HG02763 (cell line): ENCODE results near the gene AFF3.
"Not testable (repeated sequence)": the region's sequence is repeated elsewhere in the genome, so short reads cannot be mapped to it uniquely, and the experiment has no call there.

Source experiments
- ATAC-seq: cut with Tn5 transposase; IDR thresholded peaks from one replicate; pipeline ENCODE4 v1.9.1; 2021; ENCODE audit warnings: mild to moderate bottlenecking, moderate library complexity; ENCODE audit not compliant: unreplicated experiment

Gene AFF3

DNA sequence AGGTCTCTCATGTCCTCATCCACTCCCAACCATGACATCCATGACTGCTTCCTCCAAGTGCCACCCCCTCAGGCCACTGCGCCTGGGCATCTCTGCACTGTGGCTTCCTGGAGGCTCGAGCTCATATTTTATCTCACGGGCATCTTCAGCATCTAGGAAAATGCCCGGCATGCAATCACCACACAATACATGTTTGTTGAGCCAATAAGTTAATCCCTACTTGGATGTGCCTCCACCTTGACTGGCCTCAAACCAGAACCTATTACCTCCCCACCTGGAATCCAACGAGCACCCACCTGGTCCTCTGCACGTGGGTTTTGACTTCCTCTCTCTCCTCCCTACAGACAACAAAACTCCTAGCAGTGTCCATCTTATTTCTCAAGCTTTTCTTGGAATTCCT lies 453.7 kb downstream of the AFF3 start:
- ATAC-seq = no peak

DNA sequence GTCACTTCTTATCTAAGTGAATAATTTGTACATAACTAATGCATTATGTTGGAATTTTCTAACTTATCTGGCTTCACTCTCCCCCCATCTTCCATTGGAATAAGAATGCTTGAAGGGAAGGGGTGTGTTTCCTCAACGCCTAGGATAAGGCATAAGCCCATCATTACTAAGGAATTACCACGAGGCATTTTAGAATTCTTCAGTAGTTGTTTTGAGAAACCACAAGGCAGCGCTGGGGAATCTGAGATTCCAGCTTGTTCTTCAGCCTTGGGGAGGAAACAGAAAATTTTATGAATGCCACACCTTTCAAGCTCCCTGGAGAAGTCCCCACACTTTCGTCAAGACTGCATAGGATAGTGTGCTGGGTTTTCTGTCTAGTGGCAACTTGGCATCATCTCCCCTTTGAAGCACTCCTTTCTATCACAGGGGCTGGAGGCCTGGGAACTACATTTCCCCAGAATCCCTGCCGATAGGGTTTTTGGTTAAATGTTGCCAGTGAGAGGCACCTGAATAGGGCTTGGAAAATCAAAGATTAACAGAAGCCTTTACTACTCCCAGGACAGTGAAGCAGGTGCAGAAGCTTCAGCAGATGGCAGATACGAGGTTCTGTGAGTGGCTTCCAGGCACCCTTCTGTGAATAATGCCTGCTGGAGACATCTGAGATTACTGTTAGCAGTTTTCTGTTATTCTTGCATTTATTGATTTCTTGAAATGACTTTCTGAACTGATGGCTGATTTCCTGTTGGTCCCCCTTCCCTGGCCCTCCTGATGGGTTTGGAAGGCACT lies 459.9 kb downstream of the AFF3 start:
- ATAC-seq = no peak

DNA sequence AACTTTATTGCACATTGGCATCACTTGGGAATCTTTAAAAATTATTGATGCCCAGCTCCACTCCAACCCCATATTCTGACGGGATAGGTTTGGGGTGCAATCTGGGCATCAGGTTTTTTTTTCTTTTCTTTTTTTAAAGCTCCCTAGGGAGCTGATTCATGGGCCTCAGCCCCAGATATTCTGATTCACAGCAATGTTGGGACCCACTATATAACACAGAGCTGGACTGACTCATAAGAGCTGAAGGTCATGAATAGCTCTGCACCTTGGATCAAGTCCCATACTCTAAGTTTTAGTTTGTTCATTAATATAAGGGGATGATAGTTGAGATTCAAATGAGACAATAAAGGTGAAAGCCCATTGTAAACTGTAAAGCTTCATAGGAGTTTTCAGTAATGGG lies 461.4 kb downstream of the AFF3 start:
- no peak for ATAC-seq

DNA sequence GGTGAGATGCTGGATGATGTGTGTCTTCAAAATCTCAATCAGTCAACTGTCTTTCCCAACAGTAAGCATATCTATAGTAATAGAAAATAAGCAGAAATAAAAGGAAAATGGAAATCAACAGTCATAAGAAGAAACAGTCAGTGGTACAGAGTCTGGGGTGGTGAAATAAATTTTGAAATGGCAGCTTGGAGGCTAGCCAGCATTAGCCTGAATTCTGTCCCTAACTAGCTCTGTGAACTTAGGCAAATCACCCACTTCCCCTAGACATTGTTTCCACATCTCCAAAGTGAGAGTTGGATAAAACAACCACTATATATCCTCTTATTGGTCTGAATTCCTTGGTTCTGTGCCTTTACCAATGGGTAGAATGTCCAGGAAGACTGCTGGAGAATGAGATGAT lies 462.9 kb downstream of the AFF3 start:
- no peak for ATAC-seq

DNA sequence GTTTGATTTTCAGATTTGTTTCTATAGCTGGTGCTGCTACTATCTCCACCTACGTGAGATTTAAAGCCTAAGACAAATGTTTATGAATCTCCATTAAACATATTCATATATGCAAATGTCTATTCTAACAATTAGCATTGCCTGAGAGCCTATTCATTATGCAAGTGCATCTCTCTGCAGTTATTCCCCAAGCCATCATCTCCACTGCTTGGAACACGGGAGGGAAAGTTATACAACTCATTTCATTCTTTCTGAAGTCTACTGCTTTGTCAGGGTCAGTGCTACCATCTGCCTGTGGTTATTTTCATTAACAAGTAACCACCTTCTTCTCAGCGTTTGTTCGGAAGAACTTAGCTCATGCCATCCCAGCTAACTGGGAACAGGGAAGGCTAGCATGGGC lies 463.8 kb downstream of the AFF3 start:
- no peak for ATAC-seq

DNA sequence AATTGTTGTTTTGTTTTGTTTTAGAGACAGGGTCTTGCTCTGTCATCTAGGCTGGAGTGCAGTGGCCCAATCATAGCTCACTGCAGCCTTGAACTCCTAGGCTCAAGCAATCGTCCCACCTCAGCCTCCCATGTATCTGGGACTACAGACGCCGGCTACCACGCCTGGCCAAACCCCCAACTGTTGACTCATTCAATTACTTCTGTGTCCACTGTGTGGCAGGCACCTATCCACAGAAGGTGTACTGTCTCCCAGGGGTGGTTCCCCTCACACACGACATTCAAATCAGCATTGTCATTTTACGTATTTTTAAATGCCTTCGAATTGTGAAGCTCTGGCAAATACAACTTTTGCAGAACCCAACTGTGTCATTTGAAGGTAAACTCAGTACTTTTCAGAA lies 464.6 kb downstream of the AFF3 start:
- ATAC-seq = no peak

DNA sequence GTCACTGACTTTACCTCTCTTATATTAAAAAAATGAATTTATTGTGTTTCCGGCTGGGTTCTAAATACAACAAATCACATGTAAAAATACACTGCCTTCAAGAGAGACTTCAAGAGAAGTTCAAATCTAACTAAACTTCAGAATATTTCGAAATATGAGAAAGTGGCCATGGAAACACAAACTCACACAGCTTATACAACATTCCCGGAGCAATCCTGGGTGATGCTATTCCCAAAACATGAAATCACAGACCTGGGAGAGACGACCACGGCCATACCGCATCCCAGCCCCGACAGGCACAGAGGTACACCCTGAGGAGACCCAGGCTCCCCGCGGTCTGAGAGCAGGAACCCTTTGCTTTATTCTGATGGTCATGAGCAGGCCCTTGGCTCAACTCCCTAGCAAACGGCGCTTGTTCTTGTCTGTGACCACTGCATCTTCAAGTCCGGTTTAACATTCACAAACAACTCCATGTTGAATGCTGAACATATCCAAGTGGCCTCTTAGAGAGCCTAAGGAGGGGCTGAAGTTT lies 467.2 kb downstream of the AFF3 start:
- no peak for ATAC-seq

DNA sequence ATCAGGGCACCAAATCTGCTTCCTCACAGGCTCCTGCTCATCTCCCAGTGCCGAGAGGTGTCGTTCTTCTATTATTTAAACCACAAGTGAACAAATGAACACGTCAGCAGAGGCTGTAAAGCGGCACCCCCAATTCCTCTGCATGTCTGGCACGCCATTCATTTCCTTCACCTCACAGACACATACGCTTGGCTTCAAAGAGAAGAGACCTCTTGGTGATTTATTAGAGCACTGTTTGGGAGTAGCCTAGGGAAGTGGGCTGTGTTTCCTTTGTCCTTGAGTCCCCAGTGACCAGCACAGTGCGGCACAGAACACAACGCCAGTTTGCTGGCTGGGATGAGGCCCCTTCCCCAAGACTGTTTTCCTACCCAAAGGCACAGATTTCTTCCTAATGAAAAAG lies 468.3 kb downstream of the AFF3 start:
- no peak for ATAC-seq

DNA sequence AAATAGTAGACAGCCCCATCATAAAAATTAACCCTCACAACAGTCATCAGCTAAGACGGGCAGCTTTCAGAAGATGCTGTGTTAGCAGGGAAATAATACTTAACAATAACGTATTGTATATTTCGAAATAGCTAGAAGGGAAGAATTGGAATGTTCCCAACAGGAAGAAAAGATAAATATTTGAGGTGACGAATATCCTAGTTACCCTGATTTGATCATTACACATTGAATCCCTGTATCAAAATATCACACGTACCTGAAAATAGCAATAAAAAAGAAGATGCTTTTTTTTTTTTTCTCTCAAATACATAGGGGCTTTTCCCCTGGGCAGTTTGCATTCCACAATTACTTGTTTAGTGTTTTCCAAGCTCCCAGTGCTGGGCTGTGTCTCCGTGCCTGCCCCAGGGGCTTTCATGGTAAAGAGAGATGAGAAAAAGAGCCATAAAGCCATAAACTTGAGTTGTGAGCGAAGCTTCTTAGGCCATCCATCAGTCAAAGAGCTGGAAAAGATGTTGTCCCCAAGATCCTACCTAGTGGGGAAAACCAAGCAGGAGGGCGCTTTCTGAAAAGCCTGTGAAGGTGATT lies 469.5 kb downstream of the AFF3 start:
- ATAC-seq = no peak

DNA sequence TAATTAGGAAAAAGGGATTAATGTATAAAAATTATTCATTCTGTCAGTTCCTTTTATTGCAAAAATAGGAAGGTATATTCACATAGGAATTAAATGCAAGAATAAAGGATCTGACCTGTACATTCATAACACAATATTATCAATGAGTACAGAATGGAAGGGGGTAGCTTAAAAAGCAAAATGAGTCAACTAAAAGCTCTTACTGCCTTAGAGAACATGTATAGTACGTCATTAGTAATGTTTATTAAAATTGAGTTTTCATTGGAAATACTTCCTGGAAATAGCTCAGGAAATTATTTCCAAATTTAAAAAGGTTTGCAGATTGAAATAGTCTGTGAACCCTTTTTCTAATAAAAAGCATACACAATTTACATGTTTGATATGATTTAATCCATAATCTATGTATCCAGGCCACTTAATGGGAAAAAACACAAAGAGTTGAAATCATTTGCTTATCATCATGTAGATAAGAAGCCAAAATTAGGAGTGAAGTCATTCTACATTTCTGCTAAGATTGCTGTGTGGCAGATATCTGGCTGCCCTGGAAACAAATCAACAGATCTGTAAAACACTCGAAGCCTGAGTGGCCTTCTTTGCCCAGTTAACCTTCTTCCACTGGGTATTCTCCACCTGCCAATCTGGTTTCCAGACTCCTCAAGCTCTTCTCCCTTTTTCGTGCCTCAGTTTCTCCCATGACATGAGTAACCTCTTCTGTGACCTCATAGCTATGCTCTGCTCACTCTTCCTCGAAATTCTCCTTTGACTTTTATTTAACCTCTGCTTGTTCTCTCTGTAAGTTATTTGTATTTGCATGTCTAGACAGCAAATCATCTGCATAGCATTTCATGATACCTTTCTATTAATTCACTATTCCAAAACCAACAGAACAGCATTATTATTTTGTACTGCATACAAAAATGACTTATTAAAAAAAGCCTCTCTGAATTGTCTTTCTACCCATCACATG lies 471.3 kb downstream of the AFF3 start:
- no peak for ATAC-seq

DNA sequence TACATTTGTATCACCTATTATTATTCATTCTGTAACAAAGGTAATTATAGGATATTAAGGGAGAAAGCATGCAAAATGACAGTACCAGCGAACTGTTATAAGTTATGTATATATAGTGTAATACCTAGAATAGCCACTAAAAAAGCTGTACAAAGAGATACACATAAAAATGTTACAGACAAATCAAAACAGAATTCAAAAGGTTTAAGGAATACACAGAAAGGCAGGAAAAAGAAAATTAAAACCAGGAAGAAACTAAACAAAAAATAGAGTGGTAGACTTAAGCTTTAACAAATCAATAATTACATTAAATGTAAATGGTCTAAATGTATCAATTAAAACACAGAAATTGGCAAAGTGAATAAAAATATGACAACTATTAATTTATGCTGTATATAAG lies 476.1 kb downstream of the AFF3 start:
- ATAC-seq = no peak

DNA sequence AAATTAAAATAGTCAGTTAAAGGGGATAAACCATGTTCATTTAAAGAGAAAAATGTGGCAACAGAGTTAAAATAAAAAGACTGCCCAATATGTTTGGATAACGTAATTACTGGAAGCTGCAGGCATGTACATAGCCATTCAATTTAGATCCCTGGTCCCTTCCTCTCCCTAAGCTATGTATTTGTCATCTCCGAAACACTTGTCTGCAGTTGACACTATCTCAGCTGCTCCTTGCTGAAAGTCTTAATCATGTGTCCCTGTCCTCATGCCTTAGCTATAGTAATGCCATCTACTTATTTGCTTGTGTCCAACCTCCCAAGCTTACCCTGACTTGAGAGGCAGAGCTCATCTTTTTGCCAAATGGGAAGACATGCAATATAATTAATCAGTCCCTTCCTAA lies 478.7 kb downstream of the AFF3 start:
- no peak for ATAC-seq

DNA sequence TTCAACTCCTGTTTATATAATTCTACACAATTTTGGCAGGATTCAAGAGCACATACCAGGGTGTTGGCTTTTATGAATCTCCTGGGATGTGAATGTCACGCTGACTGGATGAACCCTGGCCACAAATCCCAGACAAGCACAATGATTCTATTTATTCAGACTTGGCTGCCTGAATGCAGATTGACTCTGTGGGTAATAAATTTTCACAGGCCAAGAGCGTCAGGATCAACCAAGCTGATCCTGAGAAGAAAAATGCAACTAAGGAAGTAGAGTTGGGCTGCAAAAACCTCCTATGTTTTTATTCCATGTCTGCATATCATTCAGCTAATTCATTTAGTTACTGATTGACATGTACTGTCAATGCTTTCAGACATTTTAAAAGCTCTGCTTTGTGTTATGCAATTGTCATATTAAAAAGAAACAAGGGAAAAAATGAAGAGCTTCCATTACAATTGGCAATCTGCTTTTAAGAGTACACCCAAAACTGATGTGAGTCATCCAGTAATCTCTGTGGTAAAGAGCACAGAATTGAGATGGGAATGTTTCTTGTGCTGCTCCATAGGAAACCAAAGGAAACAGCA lies 479.5 kb downstream of the AFF3 start:
- ATAC-seq = no peak

DNA sequence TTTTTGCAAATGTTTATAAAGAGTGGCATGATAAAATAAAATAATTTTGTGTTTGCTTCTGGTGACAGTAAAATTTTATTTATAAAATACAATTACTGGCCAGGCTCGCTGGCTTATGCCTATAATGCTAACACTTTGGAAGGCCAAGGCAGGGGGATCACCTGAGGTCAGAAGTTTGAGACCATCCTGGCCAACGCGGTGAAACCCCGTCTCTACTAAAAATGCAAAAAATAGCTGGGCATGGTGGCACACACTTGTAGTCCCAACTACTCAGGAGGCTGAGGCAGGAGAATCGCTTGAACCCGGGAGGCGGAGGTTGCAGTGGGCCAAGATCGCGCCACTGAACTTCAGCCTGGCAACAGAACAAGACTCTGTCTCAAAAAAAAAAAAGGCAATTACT lies 480.6 kb downstream of the AFF3 start:
- ATAC-seq = not testable (repeated sequence)

DNA sequence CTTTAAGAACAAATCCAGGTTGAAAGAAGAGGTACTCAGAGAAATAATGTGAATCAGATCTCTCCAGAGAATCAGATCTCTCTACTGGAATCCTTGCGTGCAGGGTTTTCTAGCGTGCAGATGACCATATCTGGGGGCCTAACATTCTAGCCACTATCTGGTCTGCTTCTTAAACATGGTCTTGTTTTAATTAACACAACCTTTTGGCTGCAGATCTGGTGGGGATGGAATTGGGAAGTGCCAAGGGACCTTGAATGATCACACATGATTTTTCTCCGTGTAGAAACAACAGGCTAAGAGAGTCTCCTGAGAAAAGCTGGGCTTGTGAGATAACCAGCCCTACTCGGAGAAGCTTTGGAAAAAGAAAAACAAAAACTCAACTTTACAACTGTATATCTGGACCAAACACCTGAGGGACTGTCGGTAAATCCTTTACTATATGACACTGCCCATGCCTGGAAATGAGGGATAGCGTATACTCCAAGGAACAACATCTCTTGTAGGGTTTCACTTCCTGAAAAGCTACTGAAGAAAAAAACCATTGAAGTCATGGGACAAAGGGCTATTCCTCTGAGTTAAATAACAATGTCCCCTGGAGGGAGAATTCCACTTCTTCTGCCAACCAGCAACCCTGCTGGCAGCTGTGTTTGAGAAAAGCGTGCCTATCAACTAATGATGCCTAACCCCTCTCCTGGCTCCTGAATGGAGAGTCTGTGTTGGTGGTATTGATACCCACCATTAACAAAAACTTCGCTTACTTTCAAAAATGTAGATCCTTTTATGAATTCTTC lies 481.6 kb downstream of the AFF3 start:
- ATAC-seq = no peak

DNA sequence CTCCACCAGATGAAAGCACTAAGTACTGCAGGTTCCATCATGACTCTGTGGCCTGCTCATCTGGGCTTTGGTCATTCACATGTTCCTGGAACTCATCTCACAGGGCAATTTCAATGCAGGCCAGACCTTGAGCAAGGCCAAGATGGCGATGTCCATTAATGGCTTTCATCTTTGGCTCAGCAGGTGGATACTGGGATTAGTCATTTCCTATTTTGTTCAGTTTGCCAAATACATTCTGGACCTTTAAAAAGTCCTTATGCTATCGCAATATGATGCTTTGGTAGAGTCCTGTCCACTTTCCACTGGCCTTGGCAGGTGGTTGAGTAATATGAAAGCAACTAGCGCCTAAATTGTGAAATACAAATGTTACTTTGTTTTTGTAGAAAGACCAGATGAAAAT lies 482.5 kb downstream of the AFF3 start:
- ATAC-seq = no peak

DNA sequence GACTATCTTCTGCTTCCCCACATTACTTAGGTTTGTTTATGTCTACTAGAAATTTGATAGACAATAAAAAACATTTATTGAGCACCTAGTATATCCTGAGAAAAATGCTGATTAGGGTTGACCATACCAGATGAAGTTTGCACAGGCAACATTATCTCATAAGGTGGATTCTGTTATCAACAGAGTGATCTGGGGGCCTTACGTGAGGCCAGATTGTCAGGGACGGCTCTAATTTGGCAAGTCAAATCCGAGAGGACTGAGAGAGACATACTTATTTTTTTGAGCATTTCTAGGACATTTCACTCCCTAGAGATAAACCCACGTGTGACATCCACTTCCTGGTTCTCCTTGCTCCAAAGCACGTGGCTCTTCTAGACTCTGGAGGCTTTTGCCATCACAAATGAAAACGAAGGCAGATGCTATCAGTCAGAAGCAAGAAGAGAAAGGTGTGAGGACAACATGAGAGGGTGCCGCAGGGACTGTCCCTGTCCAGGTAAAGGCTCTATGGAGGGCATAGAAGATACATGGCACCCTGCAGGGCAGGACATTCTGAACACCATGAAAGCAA lies 484.6 kb downstream of the AFF3 start:
- no peak for ATAC-seq

DNA sequence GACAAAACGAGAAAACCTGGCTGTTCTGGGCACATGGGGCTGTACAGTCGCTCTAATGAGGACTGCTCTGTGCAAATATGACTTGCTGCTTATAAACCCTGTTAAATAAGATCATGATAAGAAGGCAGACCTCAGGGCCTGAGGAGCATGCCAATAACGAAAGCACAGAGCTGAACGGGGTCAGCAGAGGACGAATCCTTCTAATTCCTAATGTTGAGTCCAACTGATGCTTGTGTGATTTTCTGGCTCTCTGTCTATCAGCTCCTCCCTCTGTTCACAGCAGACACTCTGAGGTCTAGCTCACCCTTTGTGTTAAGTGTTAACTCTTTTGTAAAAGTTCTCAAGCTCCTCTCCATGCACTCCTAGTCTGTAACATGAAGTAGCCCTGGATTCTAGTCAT lies 485.4 kb downstream of the AFF3 start:
- ATAC-seq = no peak

DNA sequence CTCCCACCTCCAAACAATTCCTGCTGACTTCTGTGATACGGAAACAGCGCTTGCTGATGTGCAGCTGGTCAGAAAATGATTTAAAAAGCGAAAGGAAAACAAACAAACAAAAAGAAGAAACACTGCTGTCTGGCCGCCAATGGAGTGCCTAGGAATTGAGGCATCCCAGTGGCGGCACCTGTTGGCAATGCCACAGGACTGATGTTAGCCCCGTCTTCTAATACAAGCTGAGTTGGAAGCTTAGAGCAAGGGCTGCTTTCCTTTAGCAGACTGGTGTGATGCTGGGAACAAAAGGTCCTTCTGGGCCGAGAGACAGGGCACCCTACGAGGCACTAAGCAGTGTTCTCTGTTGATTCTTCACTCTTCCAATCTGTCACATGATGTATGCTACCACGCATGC lies 489.0 kb downstream of the AFF3 start:
- ATAC-seq = no peak

DNA sequence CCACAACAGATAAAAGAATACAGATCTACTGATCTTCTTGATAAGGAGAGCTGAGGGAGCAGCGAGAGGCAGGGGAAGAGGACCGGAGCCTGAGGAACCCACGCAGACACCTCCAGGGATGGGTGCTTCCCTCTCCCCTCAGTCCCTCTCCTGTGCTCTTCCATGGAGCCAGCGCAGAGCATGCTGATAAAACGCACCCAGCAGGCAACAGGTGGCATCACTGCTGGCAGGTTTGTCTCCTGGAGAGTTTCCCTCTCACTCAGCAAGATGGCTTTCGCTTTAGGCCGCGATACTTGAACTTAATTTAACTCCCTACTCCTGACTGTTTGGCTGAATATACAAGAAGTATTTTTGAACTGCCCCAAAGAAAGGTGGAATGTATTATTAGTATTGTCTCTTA lies 489.5 kb downstream of the AFF3 start:
- ATAC-seq = no peak
